GM18517 (cell line): Measurements from ENCODE around the gene PSMA7.

Experiments
- ATAC-seq: cut with Tn5 transposase; IDR thresholded peaks from one replicate; pipeline ENCODE4 v1.9.1; 2021; ENCODE audit warnings: mild to moderate bottlenecking, moderate library complexity; ENCODE audit not compliant: unreplicated experiment

Gene PSMA7

DNA sequence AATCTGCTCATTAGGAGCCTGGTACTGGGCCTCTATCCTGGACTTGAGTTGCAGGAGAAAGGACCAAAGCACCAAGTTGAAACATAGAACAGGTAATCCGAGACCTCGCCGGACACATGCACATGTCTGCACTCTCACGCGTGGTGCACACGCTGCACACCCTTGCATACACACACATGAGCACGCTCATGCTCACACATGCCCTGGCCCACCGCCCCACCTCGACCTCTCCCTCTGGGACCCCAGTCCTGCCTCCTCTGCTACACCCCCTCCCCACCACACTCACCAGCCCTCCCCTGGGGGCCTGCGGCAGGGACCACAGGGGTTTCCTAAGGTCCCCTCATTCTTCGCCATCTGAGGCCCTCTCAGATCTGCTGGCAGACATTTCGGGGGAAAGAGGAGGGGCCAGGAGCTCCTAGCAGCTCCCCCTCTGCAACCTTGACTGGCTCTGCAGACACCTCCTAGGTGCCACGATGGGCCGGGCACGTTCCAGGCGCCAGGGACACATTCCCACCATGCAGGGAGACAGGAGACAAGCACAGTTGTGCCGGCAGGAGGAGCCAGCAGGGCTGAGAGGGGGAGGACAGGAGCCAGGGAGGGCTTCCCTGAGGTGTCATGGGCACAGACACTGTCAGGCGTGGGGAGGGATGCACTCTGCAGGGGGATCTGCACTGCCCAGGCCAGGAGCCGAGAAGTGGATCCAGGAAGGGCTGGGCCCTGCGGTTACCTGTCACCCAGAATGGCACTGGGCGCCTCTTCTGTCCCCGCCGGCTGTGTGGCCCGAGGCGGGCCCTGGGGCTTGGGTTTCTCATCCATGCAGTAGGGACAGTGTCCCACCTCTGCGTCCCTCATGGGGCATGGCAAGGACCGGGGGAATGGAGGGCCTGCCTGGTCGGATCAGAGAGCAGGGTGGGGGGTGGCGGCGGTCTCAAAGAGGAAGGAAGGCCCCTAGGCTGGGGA lies 46.5 kb downstream of the PSMA7 start:
- no peak for ATAC-seq

- no peak for ATAC-seq
Observed at GRCh38 chr20:62089393-62089792, 53.8 kb downstream of the PSMA7 start.

- ATAC-seq = no peak
Observed at GRCh38 chr20:62088258-62089127, 54.7 kb downstream of the PSMA7 start.

- no peak for ATAC-seq
Observed at GRCh38 chr20:62087632-62088031, 55.6 kb downstream of the PSMA7 start.

- no peak for ATAC-seq
Observed at GRCh38 chr20:62087227-62087626, 56.0 kb downstream of the PSMA7 start.
